Measurements from ENCODE around the gene GPC2.

DNA sequence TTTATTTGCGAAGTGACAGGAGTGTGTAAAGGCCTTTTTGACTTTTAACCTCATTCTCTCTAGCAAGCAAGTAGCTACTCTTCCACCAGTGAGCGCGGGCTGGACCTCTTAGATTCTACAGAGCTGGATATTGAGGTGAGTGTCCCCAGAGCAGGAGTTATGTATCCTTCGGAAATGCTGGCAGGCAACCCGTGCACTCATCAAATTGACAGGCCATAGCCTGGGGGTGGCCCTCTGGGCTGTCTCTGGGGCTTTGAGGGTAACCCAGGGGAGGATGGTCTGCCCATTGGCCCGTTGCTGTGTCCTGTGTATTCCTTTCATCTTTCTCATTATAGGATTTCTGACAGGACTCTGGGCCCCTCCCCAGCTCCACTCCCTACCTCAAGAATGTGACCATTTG is 36.5 kb upstream of the GPC2 start:
- TF ChIP-seq, protein P1, sequence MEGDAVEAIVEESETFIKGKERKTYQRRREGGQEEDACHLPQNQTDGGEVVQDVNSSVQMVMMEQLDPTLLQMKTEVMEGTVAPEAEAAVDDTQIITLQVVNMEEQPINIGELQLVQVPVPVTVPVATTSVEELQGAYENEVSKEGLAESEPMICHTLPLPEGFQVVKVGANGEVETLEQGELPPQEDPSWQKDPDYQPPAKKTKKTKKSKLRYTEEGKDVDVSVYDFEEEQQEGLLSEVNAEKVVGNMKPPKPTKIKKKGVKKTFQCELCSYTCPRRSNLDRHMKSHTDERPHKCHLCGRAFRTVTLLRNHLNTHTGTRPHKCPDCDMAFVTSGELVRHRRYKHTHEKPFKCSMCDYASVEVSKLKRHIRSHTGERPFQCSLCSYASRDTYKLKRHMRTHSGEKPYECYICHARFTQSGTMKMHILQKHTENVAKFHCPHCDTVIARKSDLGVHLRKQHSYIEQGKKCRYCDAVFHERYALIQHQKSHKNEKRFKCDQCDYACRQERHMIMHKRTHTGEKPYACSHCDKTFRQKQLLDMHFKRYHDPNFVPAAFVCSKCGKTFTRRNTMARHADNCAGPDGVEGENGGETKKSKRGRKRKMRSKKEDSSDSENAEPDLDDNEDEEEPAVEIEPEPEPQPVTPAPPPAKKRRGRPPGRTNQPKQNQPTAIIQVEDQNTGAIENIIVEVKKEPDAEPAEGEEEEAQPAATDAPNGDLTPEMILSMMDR (IDR thresholded peaks at IDR 0.05): no peak
- TF ChIP-seq POLR2A (IDR thresholded peaks at IDR 0.05): no peak
- TF ChIP-seq POLR2AphosphoS5 (IDR thresholded peaks at IDR 0.05): no peak
